ENCODE results near the gene FAM156B.

DNA sequence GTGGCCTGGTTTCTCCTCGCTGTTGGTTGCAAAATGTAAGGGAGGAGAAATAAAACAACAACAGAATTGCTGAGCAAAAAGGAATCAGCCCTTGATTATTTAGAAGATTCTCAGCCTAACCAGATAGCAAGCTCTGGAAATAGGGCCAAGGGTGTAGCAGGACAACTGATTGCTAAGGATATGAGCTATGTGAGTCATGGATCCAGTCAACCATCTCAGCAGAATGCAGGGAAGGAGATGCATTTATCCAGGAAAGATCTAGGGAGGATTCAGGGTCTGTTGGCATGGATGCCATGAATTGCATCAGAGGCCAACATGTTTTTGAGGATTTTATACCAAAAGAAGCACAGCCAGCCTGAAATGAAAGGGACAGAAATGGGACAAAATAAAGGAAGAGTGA is 27.1 kb upstream of the FAM156B start:
- TF ChIP-seq POLR2A (IDR thresholded peaks at IDR 0.05; ENCODE audit: extremely low read depth, insufficient read length): no peak
- TF ChIP-seq, protein P1, sequence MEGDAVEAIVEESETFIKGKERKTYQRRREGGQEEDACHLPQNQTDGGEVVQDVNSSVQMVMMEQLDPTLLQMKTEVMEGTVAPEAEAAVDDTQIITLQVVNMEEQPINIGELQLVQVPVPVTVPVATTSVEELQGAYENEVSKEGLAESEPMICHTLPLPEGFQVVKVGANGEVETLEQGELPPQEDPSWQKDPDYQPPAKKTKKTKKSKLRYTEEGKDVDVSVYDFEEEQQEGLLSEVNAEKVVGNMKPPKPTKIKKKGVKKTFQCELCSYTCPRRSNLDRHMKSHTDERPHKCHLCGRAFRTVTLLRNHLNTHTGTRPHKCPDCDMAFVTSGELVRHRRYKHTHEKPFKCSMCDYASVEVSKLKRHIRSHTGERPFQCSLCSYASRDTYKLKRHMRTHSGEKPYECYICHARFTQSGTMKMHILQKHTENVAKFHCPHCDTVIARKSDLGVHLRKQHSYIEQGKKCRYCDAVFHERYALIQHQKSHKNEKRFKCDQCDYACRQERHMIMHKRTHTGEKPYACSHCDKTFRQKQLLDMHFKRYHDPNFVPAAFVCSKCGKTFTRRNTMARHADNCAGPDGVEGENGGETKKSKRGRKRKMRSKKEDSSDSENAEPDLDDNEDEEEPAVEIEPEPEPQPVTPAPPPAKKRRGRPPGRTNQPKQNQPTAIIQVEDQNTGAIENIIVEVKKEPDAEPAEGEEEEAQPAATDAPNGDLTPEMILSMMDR (IDR thresholded peaks at IDR 0.05; ENCODE audit: low read depth, low read length): no peak
- TF ChIP-seq, protein P2, sequence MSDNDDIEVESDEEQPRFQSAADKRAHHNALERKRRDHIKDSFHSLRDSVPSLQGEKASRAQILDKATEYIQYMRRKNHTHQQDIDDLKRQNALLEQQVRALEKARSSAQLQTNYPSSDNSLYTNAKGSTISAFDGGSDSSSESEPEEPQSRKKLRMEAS (IDR thresholded peaks at IDR 0.05; ENCODE audit: low read depth, low read length): no peak
- TF ChIP-seq MYC (IDR thresholded peaks at IDR 0.05; ENCODE audit: low read depth, low read length): no peak
